GM19467 (cell line): ENCODE measurements around the gene MBD5.

Experiments used
- ATAC-seq: cut with Tn5 transposase; IDR thresholded peaks from one replicate; pipeline ENCODE4 v1.9.1; 2021; ENCODE audit warnings: mild to moderate bottlenecking, moderate library complexity; ENCODE audit not compliant: unreplicated experiment

The MBD5 gene

DNA sequence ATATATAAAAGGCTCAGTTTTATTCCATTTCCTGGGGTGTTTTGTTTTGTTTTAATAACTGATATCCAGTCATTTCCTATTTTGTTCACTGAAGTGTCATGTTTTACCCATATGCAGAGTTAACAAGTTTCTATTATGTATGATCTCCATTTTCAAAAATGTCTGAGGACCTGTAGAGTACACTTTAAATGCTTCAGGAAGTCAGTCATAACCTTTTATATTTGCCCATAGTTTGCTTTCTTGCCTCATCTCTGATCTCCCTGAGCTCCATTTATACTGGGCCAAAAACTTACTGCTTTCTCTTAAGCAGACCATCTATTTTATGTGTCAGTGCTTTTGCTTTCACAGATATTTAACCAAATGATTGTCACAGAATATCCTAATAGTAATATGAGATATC lies 278.7 kb downstream of the MBD5 start:
- ATAC-seq, result no peak

DNA sequence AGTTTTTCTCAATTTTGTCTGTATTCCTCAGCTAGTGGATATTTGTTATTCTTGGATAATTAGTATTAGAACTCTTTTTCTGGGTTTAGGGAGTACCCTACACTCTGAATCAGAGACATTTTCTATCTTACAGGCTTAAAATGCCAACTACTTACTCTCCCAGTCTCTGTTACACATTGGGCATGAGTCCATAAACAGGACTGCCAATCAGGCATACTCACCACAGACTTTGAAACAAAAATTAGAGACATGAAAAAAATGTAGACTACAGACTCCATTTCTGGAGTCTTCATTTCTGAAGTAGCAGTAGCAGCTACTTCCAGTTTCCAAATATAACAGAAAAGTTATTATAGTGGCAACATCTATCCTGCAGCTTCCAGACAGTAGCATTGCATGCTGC lies 279.7 kb downstream of the MBD5 start:
- no peak for ATAC-seq

DNA sequence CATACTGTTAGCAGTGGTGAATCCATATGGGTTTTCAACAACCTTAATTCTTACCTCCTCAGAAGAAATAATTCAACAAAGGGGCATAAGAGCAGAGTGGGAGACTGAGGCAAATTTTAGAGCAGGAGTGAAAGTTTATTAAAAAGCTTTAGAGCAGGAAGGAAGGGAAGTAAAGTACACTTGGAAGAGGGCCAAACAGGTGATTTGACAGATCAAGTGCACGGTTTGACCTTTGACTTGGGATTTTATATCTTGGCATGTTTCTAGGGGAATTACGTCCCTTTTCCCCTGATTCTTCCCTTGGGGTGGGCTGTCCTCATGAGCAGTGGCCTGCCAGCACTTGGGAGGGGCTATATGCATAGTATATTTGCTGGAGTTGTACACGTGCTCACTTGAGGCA lies 280.5 kb downstream of the MBD5 start:
- ATAC-seq, result no peak

DNA sequence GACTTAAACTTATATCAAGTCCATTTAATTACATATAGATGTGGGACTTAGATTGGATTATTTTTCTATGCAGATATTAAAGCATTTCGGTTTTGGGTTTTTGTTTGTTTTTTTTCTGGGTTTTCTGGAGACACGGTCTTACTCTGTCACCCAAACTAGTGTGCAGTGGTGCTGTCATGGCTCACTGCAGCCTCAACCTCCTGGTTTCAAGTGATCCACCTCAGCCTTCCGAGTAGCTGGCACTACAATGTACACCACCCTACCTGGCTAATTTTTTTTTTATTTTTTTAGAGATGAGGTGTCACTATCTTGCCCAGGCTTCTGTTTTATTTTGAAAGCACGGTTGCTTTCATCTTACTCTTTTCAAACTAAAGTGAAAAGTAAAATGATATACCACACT lies 281.6 kb downstream of the MBD5 start:
- no peak for ATAC-seq

DNA sequence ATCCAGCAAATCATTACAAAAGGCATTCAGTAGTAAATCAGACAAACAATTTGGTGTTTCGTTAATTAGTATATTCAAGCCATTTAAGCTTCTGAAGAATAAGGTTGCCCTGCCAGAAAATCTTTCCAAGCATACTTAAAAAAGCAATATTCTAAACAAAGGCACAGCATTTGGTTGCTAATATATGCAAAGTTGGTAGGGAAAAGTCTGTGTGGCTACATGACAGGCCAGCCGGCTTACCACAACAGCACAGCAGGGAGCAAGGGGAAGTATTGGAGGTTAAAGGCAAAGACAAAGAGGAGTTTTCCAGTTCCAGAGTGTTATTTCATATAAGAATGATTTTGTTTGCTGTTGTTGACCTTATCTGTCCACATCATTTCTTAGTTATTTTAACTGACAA lies 282.3 kb downstream of the MBD5 start:
- no peak for ATAC-seq

DNA sequence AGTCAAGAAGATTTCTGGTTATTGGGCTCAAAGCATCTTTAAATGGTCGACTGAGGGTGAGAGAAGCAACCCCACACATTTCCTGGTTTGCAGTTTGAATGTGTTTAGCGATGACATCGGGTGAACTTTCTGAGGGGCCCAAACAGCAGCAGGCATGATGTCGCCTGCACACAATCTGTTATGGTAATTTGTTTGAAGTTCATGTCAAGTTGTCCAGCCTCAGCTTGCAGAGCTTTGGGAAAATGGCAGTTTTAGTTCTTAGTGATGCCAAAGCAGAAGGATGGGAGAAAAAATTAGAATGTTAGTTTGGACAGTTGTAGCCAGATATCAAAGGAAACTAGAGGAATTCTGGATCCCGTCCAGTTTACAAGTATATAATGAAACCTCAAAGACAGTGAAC lies 284.6 kb downstream of the MBD5 start:
- ATAC-seq, result no peak

DNA sequence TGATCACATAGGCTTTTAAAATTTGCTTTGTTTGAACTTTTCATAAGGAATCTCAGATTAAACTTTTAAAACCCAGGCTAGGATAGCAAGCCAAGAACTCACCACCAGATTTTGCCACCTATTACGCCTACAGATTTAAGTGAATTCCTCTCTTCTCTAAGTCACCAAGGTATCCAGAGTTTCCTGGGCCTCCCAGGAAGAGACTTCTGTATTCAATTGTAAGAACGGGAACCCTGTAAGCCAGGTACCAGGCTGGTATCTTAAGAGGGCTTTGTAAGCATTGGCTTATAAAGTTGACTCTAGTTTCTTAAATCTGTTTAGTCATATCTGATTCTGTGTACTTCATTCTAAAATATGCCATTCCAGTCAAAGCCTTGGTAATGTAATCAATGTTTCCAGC lies 285.1 kb downstream of the MBD5 start:
- no peak for ATAC-seq

DNA sequence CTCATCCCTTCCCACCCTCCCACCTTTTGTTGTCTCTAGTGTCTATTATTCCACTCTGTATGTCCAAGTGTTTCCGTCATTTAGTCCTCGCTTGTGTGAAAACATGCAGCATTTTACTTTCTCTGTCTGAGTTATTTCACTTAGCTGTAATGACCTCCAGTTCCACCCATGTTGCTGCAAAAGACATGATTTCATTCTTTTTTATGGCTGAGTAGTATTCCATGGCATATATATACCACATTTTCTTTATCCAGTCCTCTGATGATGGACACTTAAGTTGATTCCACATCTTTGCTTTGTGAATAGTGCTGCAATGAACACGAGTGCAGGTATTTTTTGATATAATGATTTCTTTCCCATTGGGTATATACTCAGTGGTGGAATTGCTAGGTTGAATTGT lies 296.7 kb downstream of the MBD5 start:
- ATAC-seq, result no peak

DNA sequence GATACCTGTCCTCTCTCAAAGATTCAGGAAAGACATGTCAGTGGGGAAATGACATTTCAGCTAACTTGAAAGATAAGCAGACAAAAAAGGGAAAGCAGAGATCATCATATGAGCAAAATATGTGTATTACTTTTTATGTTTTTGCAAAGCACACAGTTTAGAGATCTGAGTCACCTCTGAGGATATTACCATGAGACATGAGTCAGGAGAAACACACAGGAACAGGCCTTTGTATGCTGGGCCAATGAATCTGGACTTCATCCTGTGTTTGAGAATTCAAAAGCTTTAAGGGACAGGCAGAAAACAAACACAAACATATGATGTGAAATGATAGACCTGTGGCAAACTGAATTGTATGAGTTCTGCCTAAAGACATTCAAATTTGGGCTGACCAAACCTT lies 317.6 kb downstream of the MBD5 start:
- no peak for ATAC-seq

DNA sequence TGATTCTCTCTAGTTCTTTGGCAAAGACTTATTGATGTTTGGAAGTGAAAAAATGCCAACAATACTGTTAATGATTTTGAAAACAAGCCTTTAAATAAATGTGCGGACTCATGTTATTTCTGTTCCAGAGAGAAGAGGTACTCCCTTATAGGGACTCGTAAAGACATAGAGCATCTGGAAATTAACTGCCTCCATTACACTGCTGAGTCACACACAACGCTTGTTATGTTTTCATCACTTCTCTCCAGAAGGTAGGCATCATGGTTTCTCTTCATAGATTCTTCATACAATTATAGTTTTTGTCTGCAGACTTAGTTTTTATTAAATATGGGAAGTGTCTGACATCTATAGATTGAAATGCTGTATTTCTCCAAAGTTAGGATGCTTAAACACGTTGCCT lies 321.2 kb downstream of the MBD5 start:
- no peak for ATAC-seq

DNA sequence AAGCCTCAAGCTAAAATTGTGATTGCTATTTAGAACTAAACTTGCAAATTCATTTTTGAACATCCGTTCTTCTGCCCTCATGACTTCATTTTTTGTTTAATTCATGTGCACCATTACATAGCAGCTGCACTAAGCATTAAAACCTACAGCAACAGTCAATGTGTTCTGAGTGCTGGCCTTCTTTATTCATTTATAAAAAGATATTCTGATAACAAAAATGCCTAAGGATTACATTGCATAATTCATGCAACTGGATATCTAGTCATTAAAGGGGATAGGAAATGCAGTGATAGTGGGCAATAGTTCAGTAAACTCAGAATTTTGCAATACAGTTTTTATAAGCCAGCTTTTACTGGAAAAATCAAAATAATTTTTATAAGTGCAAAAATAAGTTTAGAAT lies 329.3 kb downstream of the MBD5 start:
- no peak for ATAC-seq

DNA sequence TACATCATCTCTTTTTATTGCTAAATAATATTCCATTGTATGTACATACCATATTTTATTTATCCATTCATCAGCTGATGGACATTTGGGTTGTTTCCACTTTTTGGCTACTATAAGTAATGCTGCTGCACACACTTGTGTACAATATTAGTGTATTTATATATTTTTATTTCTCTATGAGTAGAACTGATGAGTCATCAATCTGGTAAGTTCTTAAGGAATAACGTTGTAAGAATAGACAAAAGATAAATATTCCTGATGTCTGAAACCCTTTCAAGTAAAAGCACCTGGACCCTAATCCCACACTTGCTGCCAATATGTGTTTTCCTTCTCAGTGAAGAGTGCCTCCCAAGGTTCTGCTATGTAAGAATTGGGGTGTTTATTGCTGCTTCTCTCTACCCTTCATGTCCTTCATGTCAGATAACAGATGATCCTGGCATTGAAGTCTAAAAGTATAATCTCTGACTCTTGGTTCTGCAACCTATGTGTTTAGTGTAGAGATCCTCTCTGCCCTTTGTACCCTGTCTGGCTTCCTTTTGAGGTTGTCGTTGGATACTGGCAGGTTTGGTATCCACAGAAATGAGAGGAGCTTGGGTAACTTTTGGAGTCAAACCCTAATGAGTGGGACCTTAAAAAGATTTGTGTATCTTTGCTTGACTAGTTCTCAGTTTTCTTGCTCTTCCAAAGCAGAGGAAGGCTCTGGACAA lies 330.7 kb downstream of the MBD5 start:
- ATAC-seq, result no peak

DNA sequence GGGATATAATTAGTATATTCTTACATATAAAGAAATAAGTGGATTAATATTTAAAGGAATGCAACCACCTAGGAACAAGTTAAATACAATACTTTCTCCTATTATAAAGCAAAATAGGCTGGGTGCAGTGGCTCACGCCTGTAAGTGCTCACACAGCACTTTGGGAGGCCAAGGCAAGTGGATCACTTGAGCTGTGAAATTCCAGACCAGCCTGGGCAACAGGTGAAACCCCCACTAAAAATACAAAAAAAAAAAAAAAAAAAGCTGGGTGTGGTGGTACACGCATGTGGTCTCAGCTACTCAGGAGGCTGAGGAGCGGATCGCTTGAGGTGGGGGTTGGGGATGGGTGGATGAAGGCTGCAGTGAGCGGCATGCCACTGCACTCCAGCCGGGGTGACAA lies 337.5 kb downstream of the MBD5 start:
- no peak for ATAC-seq

DNA sequence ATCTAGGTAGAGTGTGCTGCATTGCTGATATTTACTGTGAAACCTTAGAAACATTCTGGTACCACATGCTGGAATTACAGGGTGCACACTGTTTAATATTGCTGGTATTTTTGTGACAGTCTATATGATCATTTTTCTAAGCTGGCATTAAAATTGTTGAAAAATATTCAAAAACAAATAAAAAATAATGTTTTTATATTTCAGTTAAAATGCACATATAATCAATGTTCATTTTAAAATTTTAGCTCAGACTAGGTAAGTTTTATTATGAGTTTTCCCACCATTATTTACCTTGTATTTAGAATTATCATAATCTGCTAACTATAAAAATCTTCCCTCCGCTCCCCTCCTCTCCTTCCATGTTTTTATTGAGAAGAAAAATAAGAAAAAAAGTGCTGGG lies 339.8 kb downstream of the MBD5 start:
- ATAC-seq, result no peak

DNA sequence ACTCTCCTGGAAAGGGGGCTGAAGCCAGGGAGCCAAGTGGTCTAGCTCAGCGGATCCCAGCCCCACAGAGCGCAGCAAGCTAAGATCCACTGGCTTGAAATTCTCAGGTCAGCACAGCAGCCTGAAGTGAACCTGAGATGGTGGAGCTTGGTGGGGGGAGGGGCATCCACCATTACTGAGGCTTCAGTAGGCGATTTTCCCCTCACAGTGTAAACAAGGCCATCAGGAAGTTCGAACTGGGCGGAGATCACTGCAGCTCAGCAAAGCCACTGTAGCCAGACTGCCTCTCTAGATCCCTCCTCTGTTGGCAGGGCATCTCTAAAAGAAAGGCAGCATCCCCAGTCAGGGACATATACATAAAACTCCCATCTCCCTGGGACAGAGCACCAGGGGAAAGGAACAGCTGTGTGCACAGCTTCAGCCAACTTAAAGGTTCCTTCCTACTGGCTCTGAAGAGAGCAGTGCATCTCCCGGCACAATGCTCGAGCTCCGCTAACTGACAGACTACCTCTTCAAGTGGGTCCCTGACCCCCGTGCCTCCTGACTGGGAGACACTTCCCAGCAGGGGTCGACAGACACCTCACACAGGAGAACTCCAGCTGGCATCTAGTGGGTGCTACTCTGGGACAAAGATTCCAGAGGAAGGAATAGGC lies 341.4 kb downstream of the MBD5 start:
- ATAC-seq, result no peak

DNA sequence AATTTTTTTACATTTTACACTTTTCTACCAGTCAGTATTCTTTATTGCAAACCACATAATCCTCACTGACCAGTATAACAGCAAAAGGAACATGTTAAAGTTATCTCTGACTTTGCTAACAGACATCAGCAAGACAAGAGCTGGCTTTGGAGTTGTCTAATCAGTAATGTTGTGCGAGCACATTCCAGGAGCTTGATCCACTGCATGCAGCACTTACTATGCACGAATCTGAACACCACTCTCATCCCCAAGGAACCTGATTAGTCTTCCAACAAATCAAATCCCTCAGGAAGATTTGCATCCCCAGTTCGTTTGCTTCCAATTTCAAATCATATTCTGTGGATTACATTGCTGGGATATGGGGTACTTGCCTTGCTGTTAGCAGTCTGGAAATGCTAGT lies 354.3 kb downstream of the MBD5 start:
- no peak for ATAC-seq

DNA sequence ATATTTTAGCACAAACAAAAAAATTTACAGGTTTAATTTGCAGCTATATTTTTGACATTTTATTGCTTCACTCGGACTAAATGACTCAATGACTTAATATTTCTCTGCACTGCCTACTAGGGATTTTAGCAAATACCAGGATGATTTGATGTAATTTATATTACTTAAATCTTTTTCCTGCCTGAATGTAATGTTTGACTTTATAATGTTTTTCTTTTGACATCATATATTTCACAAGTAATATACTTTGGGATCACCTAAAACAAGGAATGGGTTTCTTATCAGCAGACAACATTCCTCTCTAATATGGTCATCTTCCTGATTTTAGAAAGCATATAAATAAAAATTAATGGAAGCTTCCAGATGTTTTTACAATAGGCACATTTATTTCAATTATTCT lies 370.4 kb downstream of the MBD5 start:
- ATAC-seq, result no peak

DNA sequence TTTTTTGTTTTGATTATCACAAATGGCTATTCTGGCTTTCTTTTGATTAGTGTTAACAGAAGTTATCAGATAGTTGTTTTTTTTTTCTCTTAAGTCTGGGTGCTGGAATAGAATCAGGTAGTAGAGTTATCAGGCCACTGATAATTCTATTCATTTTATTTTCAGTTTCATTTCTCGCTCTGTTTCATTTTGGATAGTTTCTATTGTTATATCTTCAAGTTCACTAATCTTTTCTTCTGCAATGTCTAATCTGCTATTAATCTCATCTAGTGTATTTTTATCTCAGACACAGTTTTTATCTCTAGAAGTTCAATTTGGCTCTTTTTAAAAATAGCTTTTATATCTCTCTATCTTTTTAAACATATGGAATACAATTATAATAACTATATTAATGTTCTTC lies 381.9 kb downstream of the MBD5 start:
- ATAC-seq, result no peak

DNA sequence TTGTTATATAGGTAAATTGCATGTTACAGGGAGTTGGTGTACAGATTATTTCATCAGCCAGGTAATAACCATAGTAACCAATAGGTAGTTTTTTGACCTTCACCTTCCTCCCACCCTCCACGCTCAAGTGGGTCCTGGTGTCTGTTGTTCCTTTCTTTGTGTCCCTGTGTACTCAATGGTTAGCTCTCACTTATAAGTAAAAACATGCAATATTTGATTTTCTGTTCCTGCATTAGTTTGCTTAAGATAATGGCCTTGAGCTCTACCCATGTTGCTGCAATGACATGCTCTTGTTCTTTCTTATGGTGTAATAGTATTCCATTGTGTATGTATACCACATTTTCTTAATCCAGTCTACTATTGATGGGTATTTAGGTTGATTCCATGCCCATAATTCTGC lies 390.0 kb downstream of the MBD5 start:
- ATAC-seq, result no peak

DNA sequence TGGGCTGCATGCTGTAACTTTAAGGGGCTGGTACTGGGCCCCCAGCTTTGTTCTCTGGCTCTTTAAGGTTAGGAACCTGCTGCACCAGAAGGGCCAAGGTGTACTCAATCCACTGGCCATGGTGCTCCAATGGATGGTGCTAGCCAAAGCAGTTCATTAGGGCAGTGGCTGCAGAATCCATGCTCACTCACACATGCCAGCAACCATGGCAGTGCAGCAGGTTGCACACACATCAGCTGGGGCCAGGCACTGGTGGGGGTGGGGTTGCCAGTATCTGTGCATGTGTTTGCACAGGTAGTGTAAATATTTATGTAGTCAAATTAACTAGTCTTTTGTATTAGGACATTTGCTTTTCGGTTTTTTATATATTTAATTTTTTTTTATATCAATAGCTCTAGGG lies 395.4 kb downstream of the MBD5 start:
- ATAC-seq, result no peak

DNA sequence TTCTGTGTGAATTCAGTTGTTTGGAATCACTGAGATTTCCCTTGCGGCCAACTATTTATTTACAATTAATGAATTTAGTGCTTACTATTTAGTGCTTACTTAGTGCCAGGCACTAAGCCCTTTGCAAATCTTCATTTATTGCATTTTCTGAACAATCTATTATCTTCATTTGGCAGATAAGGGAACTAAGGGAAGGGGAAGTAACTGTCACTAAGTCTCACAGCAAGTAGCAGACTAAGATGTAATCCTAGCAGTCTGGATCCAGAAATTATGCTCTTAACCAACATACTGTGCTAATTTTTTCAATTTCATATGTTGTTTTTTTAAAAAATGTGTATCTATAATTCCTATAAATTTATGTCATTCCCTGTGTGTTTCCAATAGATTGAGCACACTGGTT lies 409.2 kb downstream of the MBD5 start:
- no peak for ATAC-seq

DNA sequence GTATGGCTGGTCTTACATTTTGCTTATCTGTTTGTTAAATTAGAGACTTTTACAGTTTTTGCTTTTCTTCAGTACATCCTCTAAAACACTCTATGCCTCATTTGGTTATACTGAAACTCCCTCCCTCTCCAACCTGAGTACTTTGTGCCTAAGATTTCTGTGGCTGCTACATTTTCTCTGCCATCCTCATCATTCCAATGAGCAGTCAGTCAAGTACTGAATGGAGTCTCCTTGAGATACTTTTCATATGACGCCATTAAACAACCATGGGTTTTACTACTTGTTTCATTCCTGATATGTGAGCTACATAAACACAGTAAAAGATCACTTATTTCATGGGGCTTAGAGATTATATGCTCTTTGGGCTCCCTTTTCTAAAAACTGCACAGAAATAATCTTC lies 427.0 kb downstream of the MBD5 start:
- ATAC-seq, result no peak

DNA sequence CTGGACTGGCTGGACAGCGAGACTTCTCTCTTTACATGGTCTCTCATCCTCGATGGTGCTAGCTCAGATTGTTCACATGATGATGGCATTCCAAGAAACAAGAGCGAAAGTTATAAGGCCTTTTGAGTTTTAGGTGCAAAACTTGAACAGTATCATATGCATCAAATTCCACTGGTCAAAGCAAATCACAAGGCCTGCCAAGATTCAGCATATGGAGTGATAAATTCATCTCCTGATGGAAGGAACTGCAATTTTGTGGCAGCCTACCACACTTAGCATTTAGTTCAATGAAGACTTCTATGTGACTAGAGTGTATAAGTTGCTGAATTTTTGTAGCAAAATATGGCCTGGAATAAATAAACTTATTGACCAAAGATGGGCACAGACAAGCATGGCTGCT lies 429.6 kb downstream of the MBD5 start:
- no peak for ATAC-seq
